H1 (cell line): Measurements from ENCODE around the gene CABLES2. TPM values are rescaled to one million over a fixed set of nuclear protein-coding genes. Genes with fewer than 3 reads are reported as not detected.

Experiments used
- CTCF ChIA-PET: fragments of 300-600 bp; sonication (Branson Sonifier 250); formaldehyde crosslinking; loops from one replicate; lab custom pipeline; 2021; ENCODE audit not compliant: partially characterized antibody; lab: Charles Lee
- POLR2A ChIA-PET: fragments of 300-600 bp; sonication (Branson Sonifier 250); formaldehyde crosslinking; loops from one replicate; lab custom pipeline; 2021; ENCODE audit warnings: inconsistent platforms; ENCODE audit not compliant: partially characterized antibody; lab: Charles Lee
- DNase-seq, 2 experiments: peaks; one replicate each; pipeline versions ENCODE4 v3.0.0 to v3.0.0-alpha.2; 2010 to 2022; ENCODE audit warnings: low spot score in 2 of 2, low read depth in 1 of 2, mixed read lengths in 1 of 2
- FAIRE-seq: peaks from 2 replicates; lab custom pipeline; 2011; peaks lifted over from hg19 to GRCh38; lab: Jason Lieb, UNC
- H2AFZ ChIP-seq: 2 replicates; pipeline ENCODE4 v1.8.1; 2012; ENCODE audit warnings: low read length, inconsistent platforms
- H2AK5ac ChIP-seq: 2 replicates; pipeline ENCODE4 v1.6.1; 2013; ENCODE audit warnings: low read depth, low read length
- H2BK120ac ChIP-seq: replicated peaks from 2 replicates; pipeline ENCODE3; 2013; ENCODE audit warnings: low read depth, low read length, inconsistent platforms
- H2BK12ac ChIP-seq: 2 replicates; pipeline ENCODE4 v1.6.1; 2013; ENCODE audit warnings: low read depth, low read length
- H2BK15ac ChIP-seq: 2 replicates; pipeline ENCODE4 v1.6.1; 2013; ENCODE audit warnings: low read length
- H2BK20ac ChIP-seq: 2 replicates; pipeline ENCODE4 v1.6.1; 2013; ENCODE audit warnings: low read length
- H2BK5ac ChIP-seq: 2 replicates; pipeline ENCODE4 v1.6.1; 2013; ENCODE audit warnings: low read depth, low read length
- H3K14ac ChIP-seq: 2 replicates; pipeline ENCODE4 v1.6.1; 2013; ENCODE audit warnings: inconsistent platforms; ENCODE audit not compliant: insufficient read length
- H3K18ac ChIP-seq: 2 replicates; pipeline ENCODE4 v1.6.1; 2013; ENCODE audit warnings: low read length; ENCODE audit errors: extremely low read depth
- H3K23ac ChIP-seq: 2 replicates; pipeline ENCODE4 v1.6.1; 2013; ENCODE audit warnings: inconsistent platforms; ENCODE audit not compliant: insufficient read length
- H3K23me2 ChIP-seq: 2 replicates; pipeline ENCODE4 v1.6.1; 2013; ENCODE audit warnings: low read depth, low read length
- H3K27ac ChIP-seq: 2 replicates; pipeline ENCODE4 v1.6.1; 2011; ENCODE audit warnings: low read depth, low read length, inconsistent platforms
- H3K27me3 ChIP-seq, 4 experiments: replicated peaks in 1 of 4; 1 replicate in 1 of 4; 2 replicates in 3 of 4; pipeline versions ENCODE4 v1.6.1 to v1.8.1; 2011 to 2013; ENCODE audit warnings: low read length in 3 of 4, mild to moderate bottlenecking in 3 of 4, inconsistent platforms in 2 of 4, mixed read lengths in 2 of 4, moderate library complexity in 1 of 4; ENCODE audit not compliant: control insufficient read depth in 3 of 4, insufficient read depth in 3 of 4; ENCODE audit errors: extremely low read depth in 1 of 4
- H3K36me3 ChIP-seq, 4 experiments: 2 replicates each; pipeline versions ENCODE4 v1.6.1 to v1.8.1; 2011 to 2013; ENCODE audit warnings: mild to moderate bottlenecking in 4 of 4, low read length in 3 of 4, moderate library complexity in 2 of 4, control low read depth in 1 of 4, inconsistent platforms in 1 of 4; ENCODE audit not compliant: insufficient read depth in 4 of 4, control insufficient read depth in 2 of 4
- H3K4ac ChIP-seq: replicated peaks from 2 replicates; pipeline ENCODE3; 2013; ENCODE audit warnings: low read length, low read depth, mixed read lengths, inconsistent platforms; ENCODE audit not compliant: insufficient read length
- H3K4me1 ChIP-seq, 4 experiments: replicated peaks in 1 of 4; 1 replicate in 1 of 4; 2 replicates in 3 of 4; pipeline versions ENCODE4 v1.6.1 to v1.8.1; 2011 to 2013; ENCODE audit warnings: low read length in 3 of 4, inconsistent platforms in 2 of 4, mixed read lengths in 1 of 4; ENCODE audit not compliant: insufficient read depth in 4 of 4, control insufficient read depth in 3 of 4
- H3K4me2 ChIP-seq, 2 experiments: 2 replicates each; pipeline versions ENCODE4 v1.6.1 to v1.8.1; 2011 to 2013; ENCODE audit warnings: low read depth in 2 of 2, low read length in 2 of 2, control low read depth in 1 of 2, inconsistent platforms in 1 of 2, mild to moderate bottlenecking in 1 of 2; ENCODE audit not compliant: insufficient read depth in 1 of 2
- H3K4me3 ChIP-seq, 4 experiments: fragments of 200-600, 300-600 bp in 1 of 4; sonication (generic), shearing (Covaris generic), sonication (Bioruptor Twin) in 1 of 4; 2 replicates each; pipeline versions ENCODE4 v1.5.1 to v1.8.1; 2011 to 2016; ENCODE audit warnings: low read length in 4 of 4, low read depth in 3 of 4, control low read depth in 2 of 4, inconsistent platforms in 2 of 4, mild to moderate bottlenecking in 2 of 4, mixed read lengths in 1 of 4, moderate library complexity in 1 of 4; ENCODE audit not compliant: insufficient read depth in 2 of 4; ENCODE audit errors: extremely low read depth in 1 of 4
- H3K56ac ChIP-seq: replicated peaks from 2 replicates; pipeline ENCODE3; 2013; ENCODE audit warnings: low read depth, mild to moderate bottlenecking, mixed read lengths, low read length, inconsistent platforms; ENCODE audit not compliant: insufficient read length
- H3K79me1 ChIP-seq: 2 replicates; pipeline ENCODE4 v1.6.1; 2013; ENCODE audit warnings: low read depth, low read length, control low read depth
- H3K79me2 ChIP-seq, 2 experiments: 2 replicates each; pipeline versions ENCODE4 v1.6.1 to v1.8.1; 2012 to 2013; ENCODE audit warnings: low read length in 2 of 2, mild to moderate bottlenecking in 2 of 2, inconsistent platforms in 1 of 2; ENCODE audit not compliant: insufficient read depth in 2 of 2, control insufficient read depth in 1 of 2
- H3K9ac ChIP-seq, 4 experiments: replicated peaks in 1 of 4; 1 replicate in 1 of 4; 2 replicates in 3 of 4; pipeline versions ENCODE4 v1.6.1 to v1.8.1; 2011 to 2013; ENCODE audit warnings: low read depth in 3 of 4, low read length in 3 of 4, control low read depth in 2 of 4, mild to moderate bottlenecking in 2 of 4, moderate library complexity in 2 of 4, inconsistent platforms in 1 of 4; ENCODE audit errors: extremely low read depth in 1 of 4
- H3K9me3 ChIP-seq, 2 experiments: 2 replicates each; pipeline versions ENCODE4 v1.6.1 to v1.8.1; 2012 to 2013; ENCODE audit warnings: mild to moderate bottlenecking in 2 of 2, moderate library complexity in 2 of 2, control low read depth in 1 of 2, inconsistent platforms in 1 of 2, low read depth in 1 of 2, low read length in 1 of 2, mixed read lengths in 1 of 2; ENCODE audit not compliant: insufficient read depth in 2 of 2
- H4K20me1 ChIP-seq, 2 experiments: replicated peaks in 1 of 2; 2 replicates each; pipeline versions ENCODE3 to v1.8.1; 2011 to 2013; ENCODE audit warnings: inconsistent platforms in 2 of 2, low read length in 2 of 2, mild to moderate bottlenecking in 1 of 2; ENCODE audit not compliant: insufficient read depth in 2 of 2, control insufficient read depth in 1 of 2
- H4K5ac ChIP-seq: 2 replicates; pipeline ENCODE4 v1.6.1; 2013; ENCODE audit warnings: low read length, low read depth, mixed read lengths, inconsistent platforms; ENCODE audit not compliant: insufficient read length
- H4K8ac ChIP-seq: 2 replicates; pipeline ENCODE4 v1.8.0; 2013; ENCODE audit warnings: mild to moderate bottlenecking, moderate library complexity, low read length, inconsistent platforms; ENCODE audit not compliant: insufficient read depth; ENCODE audit errors: extremely low read depth
- H4K91ac ChIP-seq: replicated peaks from 2 replicates; pipeline ENCODE3; 2013; ENCODE audit warnings: low read length, mixed read lengths, inconsistent platforms; ENCODE audit not compliant: insufficient read length
- EZH2 ChIP-seq: fragments of 200-600 bp; sonication (generic); IDR thresholded peaks from 2 replicates; pipeline ENCODE4 v1.7.1; 2012; ENCODE audit warnings: low read depth, mild to moderate bottlenecking, moderate library complexity, low read length, inconsistent platforms; ENCODE audit not compliant: severe bottlenecking
- GABPA ChIP-seq: IDR thresholded peaks from 2 replicates; pipeline ENCODE4 v1.6.1; 2011; ENCODE audit warnings: mild to moderate bottlenecking, low read length, moderate library complexity, borderline replicate concordance; ENCODE audit not compliant: insufficient read depth
- KDM5A ChIP-seq: fragments of 200-600 bp; IDR thresholded peaks from 2 replicates; pipeline ENCODE4 v1.7.1; 2012; ENCODE audit warnings: mild to moderate bottlenecking, low read length, inconsistent platforms, mixed read lengths
- NANOG ChIP-seq: IDR thresholded peaks from 2 replicates; pipeline ENCODE4 v1.6.1; 2011; ENCODE audit warnings: low read length, low read depth, mild to moderate bottlenecking, inconsistent platforms; ENCODE audit not compliant: insufficient read depth, poor library complexity, severe bottlenecking
- POLR2A ChIP-seq, 2 experiments: IDR thresholded peaks; 1 replicate in 1 of 2; 2 replicates in 1 of 2; pipeline ENCODE4 v1.6.1; 2011; ENCODE audit warnings: low read depth in 2 of 2, low read length in 2 of 2, mild to moderate bottlenecking in 2 of 2; ENCODE audit errors: control extremely low read depth in 1 of 2
- POU5F1 ChIP-seq: IDR thresholded peaks from 2 replicates; pipeline ENCODE4 v1.6.1; 2011; ENCODE audit warnings: low read depth, mild to moderate bottlenecking, low read length, moderate library complexity
- RAD21 ChIP-seq, 2 experiments: IDR thresholded peaks in 1 of 2; conservative IDR thresholded peaks in 1 of 2; 2 replicates each; pipeline ENCODE4 v1.6.1; 2011; ENCODE audit warnings: low read depth in 2 of 2, low read length in 2 of 2, improper control_type of control experiment in 1 of 2, inconsistent platforms in 1 of 2, mild to moderate bottlenecking in 1 of 2, moderate library complexity in 1 of 2
- RNF2 ChIP-seq: fragments of 200-900, 300-1000 bp; sonication (generic); IDR thresholded peaks from 2 replicates; pipeline ENCODE4 v1.7.1; 2016; ENCODE audit warnings: borderline replicate concordance, low read depth, mild to moderate bottlenecking, antibody characterized with exemption, low read length; ENCODE audit not compliant: poor library complexity, severe bottlenecking; ENCODE audit errors: missing control alignments
- SIN3A ChIP-seq, 2 experiments: IDR thresholded peaks in 1 of 2; conservative IDR thresholded peaks in 1 of 2; 2 replicates each; pipeline ENCODE4 v1.6.1; 2011 to 2012; ENCODE audit warnings: low read length in 2 of 2, improper control_type of control experiment in 1 of 2, low read depth in 1 of 2, mild to moderate bottlenecking in 1 of 2
- SP2 ChIP-seq: IDR thresholded peaks from 2 replicates; pipeline ENCODE4 v1.6.1; 2012; ENCODE audit warnings: mild to moderate bottlenecking, low read length, inconsistent platforms
- SRF ChIP-seq: IDR thresholded peaks from 2 replicates; pipeline ENCODE4 v1.6.1; 2011; ENCODE audit warnings: mild to moderate bottlenecking, low read depth, low read length, moderate library complexity
- WGBS, 2 experiments: shearing (Covaris generic) in 1 of 2; methylation state at CpG; one replicate each; pipeline versions ENCODE4 v1.1.6 to v1.1.7; 2013 to 2015; ENCODE audit warnings: low lambda C conversion rate in 2 of 2, mixed read lengths in 2 of 2, inconsistent platforms in 1 of 2, low coverage in 1 of 2, missing lambda C conversion rate in 1 of 2; ENCODE audit not compliant: insufficient replicate concordance in 2 of 2, insufficient coverage in 1 of 2, insufficient read length in 1 of 2; ENCODE audit errors: extremely low coverage in 1 of 2, missing lambda C conversion rate in 1 of 2; 5-methylcytosine and 5-hydroxymethylcytosine counted together
- polyA plus RNA-seq, 7 experiments: library from polyadenylated mRNA; depleted of rRNA in 3 of 7; stranded (reverse) in 5 of 7; unstranded in 2 of 7; fragments of >200 nt in 5 of 7; fragments of 200-250 nt in 2 of 7; gene quantifications; 1 replicate in 5 of 7; 2 replicates in 1 of 7; 4 replicates in 1 of 7; pipeline versions ENCODE4 v1.2.1 to v1.2.3, GENCODE V29; 2011 to 2013; ENCODE audit warnings: missing spikeins in 2 of 7, mixed read lengths in 2 of 7
- total RNA-seq: library from RNA; stranded (reverse); fragmentation: NEBNext Ultra II Directional; extraction: Animal tissue kit (Norgen Biotek cat#: 25700); gene quantifications from 2 replicates; pipeline ENCODE4 v1.2.1, GENCODE V29; 2021

The CABLES2 gene
- total and polyA plus RNA-seq, 2 of the 8 experiments (the other 6 are each of a cell fraction or from before 2014, with no cell fraction given): 8.0 to 8.8 TPM

DNA sequence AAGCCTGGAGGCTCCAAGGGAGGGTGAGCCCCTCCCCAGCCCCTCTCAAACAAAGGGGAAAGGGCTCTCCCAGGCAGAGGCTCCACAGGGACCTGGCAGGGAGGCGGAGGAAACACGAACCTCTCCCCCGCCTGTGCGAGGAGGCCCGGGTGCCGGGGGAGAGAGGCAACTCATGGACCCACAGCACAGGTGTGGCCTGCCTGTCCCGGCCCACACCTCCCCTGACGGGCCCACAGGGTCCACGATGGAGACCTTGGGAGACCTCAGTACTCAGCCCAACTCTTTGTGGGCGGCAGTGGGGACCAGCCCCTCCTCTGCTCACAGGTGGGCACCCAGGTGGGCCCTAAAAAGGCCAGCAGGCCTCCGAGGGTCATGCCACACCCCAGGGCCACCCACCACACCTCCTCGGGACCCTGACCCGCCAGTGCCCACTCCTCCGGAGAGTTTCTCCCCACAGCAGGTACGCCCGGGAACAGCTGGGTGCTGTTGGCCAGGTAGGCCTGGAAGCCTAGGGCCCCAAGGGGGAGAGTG is 52.2 kb downstream of the CABLES2 start:
- peaks cover 0 to 43% (median 31%) of the 10 kb centered on the region in 4 experiments; a peak in 6 of 7 replicates for H3K4me1 ChIP-seq
- H3K4me2 ChIP-seq: no peak overlapping the region
- no peak overlapping the region for H4K8ac ChIP-seq
- no peak overlapping the region for H3K14ac ChIP-seq
- H3K23me2 ChIP-seq: no peaks in the 10 kb centered on the region
- POLR2A ChIA-PET: interaction anchor here (0.8 to 10.4 kb wide), 4 partner anchors 10 to 112 kb away, joined by 3 to 114 read pairs (median 8); partner anchors contain the start of gene LAMA5
- peak overlapping the region; percentile 73 for H2BK5ac ChIP-seq
- FAIRE-seq (no peak), DNase-seq (no peak)
- H3K79me1 ChIP-seq: peaks cover 30% of the 10 kb centered on the region
- peak overlapping the region in 1 of 4 experiments; percentile 16; a peak in 3 of 7 replicates for H3K9ac ChIP-seq
- H3K79me2 ChIP-seq: peaks cover 10 to 62% of the 10 kb centered on the region in 2 experiments; a peak in 3 of 4 replicates
- peaks cover 0 to 26% of the 10 kb centered on the region in 2 experiments for H4K20me1 ChIP-seq
- peaks cover 0 to 2% of the 10 kb centered on the region in 2 experiments; a peak in 1 of 4 replicates for H3K9me3 ChIP-seq
- peaks cover 15 to 33% (median 28%) of the 10 kb centered on the region in 4 experiments; a peak in 6 of 8 replicates for H3K36me3 ChIP-seq
- CTCF ChIA-PET: interaction anchor here (1.1 to 3.6 kb wide), 4 partner anchors 10 to 46 kb away, joined by 3 to 30 read pairs (median 8); partner anchors contain the start of gene LAMA5
- 66% methylated on average over 10 of the region's 16 CpGs; no CpG with 5 or more reads in 1 of the 2 experiments for WGBS, 2 experiments
- peak overlapping the region; percentile 60 for H3K18ac ChIP-seq
- H2BK15ac ChIP-seq: no peak overlapping the region
- H3K4ac ChIP-seq: peak overlapping the region; percentile 91
- H3K27ac ChIP-seq: peak overlapping the region; percentile 71
- H2BK12ac ChIP-seq: 0 out of 2 replicates have a peak overlapping the region, but pooled peaks have one; percentile 27
- H4K5ac ChIP-seq: peak overlapping the region; percentile 30
- H3K56ac ChIP-seq: no peak overlapping the region
- no peak overlapping the region for H2BK120ac ChIP-seq
- no peak overlapping the region for H2BK20ac ChIP-seq
- H3K4me3 ChIP-seq: no peak overlapping the region
- no peaks in the 10 kb centered on the region for H3K27me3 ChIP-seq
- no peak overlapping the region for H2AFZ ChIP-seq
- H3K23ac ChIP-seq: no peak overlapping the region
- H2AK5ac ChIP-seq: peak overlapping the region; percentile 90; the same call in 1 of the 2 replicates
- peak overlapping the region; percentile 85 for H4K91ac ChIP-seq
- TF ChIP-seq POU5F1 (no peak), RNF2 (no peak), EZH2 (no peak), RAD21 (IDR thresholded peaks at IDR 0.05 in 1 of 2, conservative IDR thresholded peaks at IDR 0.05 in 1 of 2; ENCODE audit: low read depth in 2 of 2, low read length in 2 of 2) (no peak), SIN3A (conservative IDR thresholded peaks at IDR 0.05 in 1 of 2, IDR thresholded peaks at IDR 0.05 in 1 of 2; ENCODE audit: low read depth in 1 of 2, low read length in 2 of 2) (no peak), KDM5A (no peak), SRF (no peak), SP2 (no peak), POLR2A (IDR thresholded peaks at IDR 0.05; ENCODE audit: control extremely low read depth in 1 of 2, low read depth in 2 of 2, low read length in 2 of 2) (no peak), GABPA (no peak), NANOG (no peak)
